BJ (cell line): ENCODE measurements around the gene FRAS1. TPM values are rescaled to one million over a fixed set of nuclear protein-coding genes. Genes with fewer than 3 reads are reported as not detected.
"Not testable (repeated sequence)": the region's sequence is repeated elsewhere in the genome, so short reads cannot be mapped to it uniquely, and the experiment has no call there.

Source experiments
- CTCF ChIA-PET: fragments of 350-600 bp; formaldehyde crosslinking; extraction: SDS; loops from one replicate; lab custom pipeline; 2021; ENCODE audit warnings: antibody characterized with exemption, inconsistent platforms; lab: Yijun Ruan, JAX
- POLR2A ChIA-PET: fragments of 300-600 bp; sonication (Branson Sonifier 250); formaldehyde crosslinking; extraction: SDS; loops from one replicate; lab custom pipeline; 2021; ENCODE audit warnings: antibody characterized with exemption; lab: Charles Lee
- DNase-seq: peaks from one replicate; pipeline ENCODE4 v3.0.0-alpha.2; 2011; ENCODE audit warnings: low read depth
- H3K27me3 ChIP-seq: 2 replicates; pipeline ENCODE4 v1.6.0; 2011; ENCODE audit warnings: low read length; ENCODE audit not compliant: control insufficient read depth, insufficient read depth
- H3K36me3 ChIP-seq: 2 replicates; pipeline ENCODE4 v1.5.1; 2011; ENCODE audit warnings: low read length; ENCODE audit not compliant: control insufficient read depth, insufficient read depth
- H3K4me3 ChIP-seq: 2 replicates; pipeline ENCODE4 v1.5.1; 2011; ENCODE audit warnings: low read depth, mild to moderate bottlenecking, control low read depth, low read length
- polyA plus RNA-seq: library from polyadenylated mRNA; depleted of rRNA; stranded (reverse); fragments of >200 nt; gene quantifications from 2 replicates; pipeline ENCODE4 v1.2.3, GENCODE V29; 2011
- TF ChIP-seq, protein P1 (sequence below): IDR thresholded peaks from 2 replicates; pipeline ENCODE4 v1.5.1; 2011; ENCODE audit warnings: low read depth, mild to moderate bottlenecking, control low read depth, inconsistent platforms, low read length, moderate library complexity; ENCODE audit not compliant: insufficient read depth

Gene FRAS1
- polyA plus RNA-seq, 1 experiment = 4.4 TPM

GRCh38 chr4:78207951-78208350, 150.8 kb downstream of the FRAS1 start:
- Histone ChIP-seq H3K4me3 (no peak overlapping the region), H3K27me3 (no peaks in the 10 kb centered on the region), H3K36me3 (no peaks in the 10 kb centered on the region)
- DNase-seq = no peak
- CTCF ChIA-PET = no interaction called here
- TF ChIP-seq, protein P1, sequence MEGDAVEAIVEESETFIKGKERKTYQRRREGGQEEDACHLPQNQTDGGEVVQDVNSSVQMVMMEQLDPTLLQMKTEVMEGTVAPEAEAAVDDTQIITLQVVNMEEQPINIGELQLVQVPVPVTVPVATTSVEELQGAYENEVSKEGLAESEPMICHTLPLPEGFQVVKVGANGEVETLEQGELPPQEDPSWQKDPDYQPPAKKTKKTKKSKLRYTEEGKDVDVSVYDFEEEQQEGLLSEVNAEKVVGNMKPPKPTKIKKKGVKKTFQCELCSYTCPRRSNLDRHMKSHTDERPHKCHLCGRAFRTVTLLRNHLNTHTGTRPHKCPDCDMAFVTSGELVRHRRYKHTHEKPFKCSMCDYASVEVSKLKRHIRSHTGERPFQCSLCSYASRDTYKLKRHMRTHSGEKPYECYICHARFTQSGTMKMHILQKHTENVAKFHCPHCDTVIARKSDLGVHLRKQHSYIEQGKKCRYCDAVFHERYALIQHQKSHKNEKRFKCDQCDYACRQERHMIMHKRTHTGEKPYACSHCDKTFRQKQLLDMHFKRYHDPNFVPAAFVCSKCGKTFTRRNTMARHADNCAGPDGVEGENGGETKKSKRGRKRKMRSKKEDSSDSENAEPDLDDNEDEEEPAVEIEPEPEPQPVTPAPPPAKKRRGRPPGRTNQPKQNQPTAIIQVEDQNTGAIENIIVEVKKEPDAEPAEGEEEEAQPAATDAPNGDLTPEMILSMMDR = no peak
- POLR2A ChIA-PET = no interaction called here

- DNase-seq, CTCF ChIA-PET, H3K27me3 ChIP-seq, POLR2A ChIA-PET, H3K4me3 ChIP-seq, H3K36me3 ChIP-seq: not testable (repeated sequence)
These were observed 151.8 kb downstream of the FRAS1 start for GRCh38 chr4:78208896-78209295.

- TF ChIP-seq, protein P1 = no peak
- ChIA-PET CTCF (no interaction called here), POLR2A (no interaction called here)
- Histone ChIP-seq H3K27me3 (no peaks in the 10 kb centered on the region), H3K4me3 (no peak overlapping the region), H3K36me3 (no peaks in the 10 kb centered on the region)
- no peak for DNase-seq
These were observed 153.7 kb downstream of the FRAS1 start for GRCh38 chr4:78210694-78211410.

DNA sequence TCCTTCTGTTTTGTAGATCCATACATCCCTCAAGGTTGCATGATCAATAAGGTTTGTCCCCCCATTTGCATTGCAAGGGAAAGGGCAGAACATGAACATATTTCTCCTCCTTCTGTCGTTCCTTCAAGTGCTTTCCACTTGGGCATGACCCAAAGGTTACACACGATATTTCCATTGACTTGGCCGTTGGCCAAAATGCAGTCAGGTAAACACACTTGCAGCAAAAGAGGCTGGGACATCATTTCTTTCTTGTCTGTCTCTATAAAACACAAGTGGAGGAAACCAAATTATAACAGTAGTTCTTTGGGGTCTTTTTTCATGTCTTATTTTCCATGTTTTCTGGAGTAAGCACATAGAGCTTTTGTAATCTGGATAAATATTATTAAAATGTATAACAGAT, 156.1 kb downstream of the FRAS1 start:
- POLR2A ChIA-PET = no interaction called here
- Histone ChIP-seq H3K27me3 (no peaks in the 10 kb centered on the region), H3K36me3 (no peaks in the 10 kb centered on the region), H3K4me3 (no peak overlapping the region)
- TF ChIP-seq, protein P1 = no peak
- CTCF ChIA-PET = interaction anchor here (0.7 kb wide), 1 partner anchor 217 kb away, joined by 3 read pairs; no protein-coding TSS in a partner anchor
- DNase-seq = no peak

- TF ChIP-seq, protein P1 = no peak
- DNase-seq = no peak
- no peaks in the 10 kb centered on the region for H3K27me3 ChIP-seq
- H3K4me3 ChIP-seq = no peak overlapping the region
- H3K36me3 ChIP-seq = no peaks in the 10 kb centered on the region
- ChIA-PET CTCF (no interaction called here), POLR2A (no interaction called here)
These were observed 157.0 kb downstream of the FRAS1 start for GRCh38 chr4:78214078-78214477.

DNA sequence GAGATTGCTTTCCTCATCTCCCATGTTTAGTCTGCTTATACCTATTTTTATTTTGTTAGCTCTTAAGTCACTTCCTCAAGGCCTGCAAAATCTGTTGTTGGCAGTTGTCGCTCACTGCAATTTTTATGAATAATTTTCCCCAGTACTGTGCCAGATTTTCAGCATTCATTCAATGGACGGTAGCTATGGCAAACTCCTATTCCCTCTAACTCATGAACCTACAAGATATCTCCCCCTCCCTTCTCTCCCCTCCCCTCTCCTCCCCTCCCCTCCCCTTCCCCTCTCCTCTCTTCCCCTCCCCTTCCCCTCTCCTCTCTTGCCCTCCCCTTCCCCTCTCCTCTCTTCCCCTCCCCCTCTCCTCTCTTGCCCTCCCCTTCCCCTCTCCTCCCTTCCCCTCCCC, 160.4 kb downstream of the FRAS1 start:
- Histone ChIP-seq H3K4me3 (no peak overlapping the region), H3K27me3 (no peaks in the 10 kb centered on the region), H3K36me3 (no peaks in the 10 kb centered on the region)
- no peak for DNase-seq
- TF ChIP-seq, protein P1 = no peak
- POLR2A ChIA-PET = no interaction called here
- CTCF ChIA-PET = no interaction called here
